Parathyroid adenoma (tissue), 2 donors: ENCODE measurements around the gene FAM200A.
A peak's percentile ranks its signal among the peaks of the same experiment; 100 is the strongest.
"Not testable (repeated sequence)": the region's sequence is repeated elsewhere in the genome, so short reads cannot be mapped to it uniquely, and the experiment has no call there.

ENCODE experiments used
- H2AFZ ChIP-seq: fragments of 300-600 bp; sonication (generic); one replicate; pipeline ENCODE4 v1.7.0; 2017; ENCODE audit warnings: antibody characterized with exemption, mild to moderate bottlenecking
- H3K27ac ChIP-seq: fragments of 300-600 bp; sonication (generic); one replicate; pipeline ENCODE4 v1.7.0; 2017
- H3K27me3 ChIP-seq: fragments of 300-600 bp; sonication (generic); one replicate; pipeline ENCODE4 v1.7.0; 2017; ENCODE audit warnings: low read length; ENCODE audit not compliant: control insufficient read depth, insufficient read depth
- H3K36me3 ChIP-seq: fragments of 300-600 bp; sonication (generic); one replicate; pipeline ENCODE4 v1.7.0; 2017; ENCODE audit warnings: low read length; ENCODE audit not compliant: control insufficient read depth, insufficient read depth
- H3K4me1 ChIP-seq: fragments of 300-600 bp; sonication (generic); one replicate; pipeline ENCODE4 v1.7.0; 2017; ENCODE audit warnings: control low read depth
- H3K4me2 ChIP-seq: fragments of 300-600 bp; sonication (generic); one replicate; pipeline ENCODE4 v1.7.0; 2017; ENCODE audit warnings: low read length
- H3K4me3 ChIP-seq: fragments of 300-600 bp; sonication (generic); one replicate; pipeline ENCODE4 v1.7.0; 2017; ENCODE audit warnings: low read depth, low read length
- H3K79me2 ChIP-seq: fragments of 300-600 bp; sonication (generic); one replicate; pipeline ENCODE4 v1.7.0; 2017; ENCODE audit warnings: control low read depth
- H3K9ac ChIP-seq: fragments of 300-600 bp; sonication (generic); one replicate; pipeline ENCODE4 v1.7.0; 2017; ENCODE audit warnings: mild to moderate bottlenecking
- H3K9me3 ChIP-seq: fragments of 300-600 bp; sonication (generic); one replicate; pipeline ENCODE4 v1.7.0; 2017; ENCODE audit warnings: low read length; ENCODE audit not compliant: control insufficient read depth
- TF ChIP-seq, protein P1 (sequence below): fragments of 300-600 bp; sonication (generic); IDR thresholded peaks from one replicate; pipeline ENCODE4 v1.7.0; 2017; ENCODE audit warnings: antibody characterized with exemption, mild to moderate bottlenecking
- donor health status: primary hyperparathyroidism.

FAM200A gene

DNA sequence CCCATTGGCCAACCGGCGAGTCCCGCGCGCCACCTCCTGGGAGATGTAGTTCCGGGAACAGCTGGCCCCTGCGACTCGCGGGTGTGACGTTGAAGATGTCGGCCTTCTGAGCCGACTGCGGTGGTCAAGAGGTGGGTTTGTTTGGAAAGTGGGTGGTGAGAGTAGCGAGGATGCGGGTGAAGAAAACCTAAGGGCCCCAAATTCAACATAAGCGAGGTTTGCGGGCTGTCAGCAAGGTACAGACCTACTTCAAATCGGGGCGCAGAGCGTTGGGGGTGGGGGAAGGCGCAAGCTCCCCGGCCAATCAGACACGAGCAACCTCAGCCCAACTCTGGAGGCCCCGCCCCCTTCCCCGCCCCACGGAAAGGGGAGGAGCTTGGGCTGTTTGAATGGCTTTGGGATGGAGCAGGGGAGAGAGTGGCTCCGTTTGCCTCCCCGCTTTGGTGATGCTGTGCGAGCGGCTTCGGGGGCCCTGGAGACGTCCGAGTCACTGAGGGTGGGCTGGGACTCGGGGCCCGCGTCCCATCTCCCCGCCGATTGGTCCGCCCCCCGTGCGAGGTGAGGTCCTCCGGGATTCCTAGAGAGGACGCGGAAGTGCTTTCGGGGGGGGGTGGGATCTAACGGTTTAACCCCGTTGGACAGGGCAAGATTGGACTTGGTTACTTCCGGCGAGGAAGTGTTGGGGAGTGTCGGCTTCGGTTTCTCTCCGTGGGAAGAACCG lies 47.2 kb downstream of the FAM200A start, which contains the start of gene ZKSCAN5:
TSS of gene ZKSCAN5 (plus strand) at position 60 of the 721 bp plus-strand sequence. CDS start 1,383 bp downstream, outside the sequence.
- Histone ChIP-seq H3K4me2 (peak within 1 kb of the TSS; percentile 86), H2AFZ (peak within 1 kb of the TSS; percentile 99), H3K9me3 (no peaks in the 10 kb centered on the region), H3K36me3 (no peaks in the 10 kb centered on the region), H3K27ac (peak within 1 kb of the TSS; percentile 92), H3K4me1 (peaks cover 3% of the 10 kb centered on the region), H3K9ac (peak within 1 kb of the TSS; percentile 58), H3K27me3 (no peaks in the 10 kb centered on the region), H3K4me3 (peak within 1 kb of the TSS; percentile 97), H3K79me2 (peaks cover 16% of the 10 kb centered on the region)
- TF ChIP-seq, protein P1, sequence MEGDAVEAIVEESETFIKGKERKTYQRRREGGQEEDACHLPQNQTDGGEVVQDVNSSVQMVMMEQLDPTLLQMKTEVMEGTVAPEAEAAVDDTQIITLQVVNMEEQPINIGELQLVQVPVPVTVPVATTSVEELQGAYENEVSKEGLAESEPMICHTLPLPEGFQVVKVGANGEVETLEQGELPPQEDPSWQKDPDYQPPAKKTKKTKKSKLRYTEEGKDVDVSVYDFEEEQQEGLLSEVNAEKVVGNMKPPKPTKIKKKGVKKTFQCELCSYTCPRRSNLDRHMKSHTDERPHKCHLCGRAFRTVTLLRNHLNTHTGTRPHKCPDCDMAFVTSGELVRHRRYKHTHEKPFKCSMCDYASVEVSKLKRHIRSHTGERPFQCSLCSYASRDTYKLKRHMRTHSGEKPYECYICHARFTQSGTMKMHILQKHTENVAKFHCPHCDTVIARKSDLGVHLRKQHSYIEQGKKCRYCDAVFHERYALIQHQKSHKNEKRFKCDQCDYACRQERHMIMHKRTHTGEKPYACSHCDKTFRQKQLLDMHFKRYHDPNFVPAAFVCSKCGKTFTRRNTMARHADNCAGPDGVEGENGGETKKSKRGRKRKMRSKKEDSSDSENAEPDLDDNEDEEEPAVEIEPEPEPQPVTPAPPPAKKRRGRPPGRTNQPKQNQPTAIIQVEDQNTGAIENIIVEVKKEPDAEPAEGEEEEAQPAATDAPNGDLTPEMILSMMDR: peak; percentile 23

DNA sequence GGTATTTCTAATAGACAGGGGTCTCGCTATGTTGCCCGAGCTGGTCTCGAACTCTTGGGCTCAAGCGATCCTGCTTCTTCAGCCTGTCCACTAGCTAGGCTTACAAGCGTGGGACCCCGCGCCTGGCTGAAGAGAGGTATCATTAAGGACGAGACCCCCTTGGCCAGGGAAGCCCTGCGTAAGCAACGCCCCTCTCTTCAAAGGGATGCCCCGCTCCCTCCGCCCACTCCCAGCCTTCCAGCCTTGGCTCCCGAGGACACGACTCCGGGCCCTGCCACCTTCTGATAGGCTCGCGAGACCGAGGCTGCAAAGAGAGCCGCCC lies 47.7 kb downstream of the FAM200A start:
- peaks cover 18% of the 10 kb centered on the region for H3K79me2 ChIP-seq
- TF ChIP-seq, protein P1: no peak
- peak overlapping the region; percentile 97 for H3K4me3 ChIP-seq
- H3K27ac ChIP-seq: peak overlapping the region; percentile 92
- no peaks in the 10 kb centered on the region for H3K36me3 ChIP-seq
- peak overlapping the region; percentile 58 for H3K9ac ChIP-seq
- H3K27me3 ChIP-seq: no peaks in the 10 kb centered on the region
- H3K4me2 ChIP-seq: peak overlapping the region; percentile 86
- no peaks in the 10 kb centered on the region for H3K9me3 ChIP-seq
- peaks cover 3% of the 10 kb centered on the region for H3K4me1 ChIP-seq
- H2AFZ ChIP-seq: peak overlapping the region; percentile 99

DNA sequence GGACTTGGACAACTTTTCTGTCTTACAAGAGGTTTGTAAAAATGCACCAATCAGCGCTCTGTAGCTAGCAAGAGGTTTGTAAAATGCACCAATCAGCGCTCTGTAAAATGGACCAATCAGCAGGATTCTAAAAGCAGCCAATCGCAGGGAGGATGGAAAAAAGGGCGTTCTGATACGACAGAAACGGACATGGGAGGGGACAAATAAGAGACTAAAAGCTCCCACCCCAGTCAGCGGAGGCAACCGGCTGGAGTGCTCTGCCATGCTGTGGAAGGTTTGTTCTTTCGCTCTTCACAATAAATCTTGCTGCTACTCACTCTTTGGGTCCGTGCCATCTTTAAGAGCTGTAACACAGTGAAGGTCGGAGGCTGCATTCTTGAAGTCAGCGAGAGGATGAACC lies 50.7 kb downstream of the FAM200A start:
- H3K79me2 ChIP-seq: peaks cover 38% of the 10 kb centered on the region
- H3K9ac ChIP-seq: not testable (repeated sequence)

DNA sequence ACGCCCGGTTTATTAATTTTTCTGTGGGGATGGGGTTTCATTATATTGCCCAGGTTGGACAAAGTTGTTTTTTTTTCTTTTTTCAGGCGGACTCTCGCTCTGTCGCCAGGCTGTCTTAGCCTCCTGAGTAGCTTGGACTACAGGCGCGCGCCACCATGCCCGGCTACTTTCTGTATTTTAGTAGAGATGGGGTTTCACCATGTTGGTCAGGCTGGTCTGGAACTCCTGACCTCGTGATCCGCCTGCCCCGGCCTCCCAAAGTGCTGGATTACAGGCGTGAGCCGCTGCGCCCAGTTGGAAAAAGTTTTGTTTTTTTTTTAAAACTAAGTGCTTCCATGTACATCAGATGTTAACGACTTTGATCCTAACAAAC lies 51.3 kb downstream of the FAM200A start:
- peak overlapping the region; percentile 95 for H3K4me2 ChIP-seq
- H3K4me3 ChIP-seq: peak overlapping the region; percentile 99
- TF ChIP-seq, protein P1: no peak
- H3K27ac ChIP-seq: peak overlapping the region; percentile 80
- no peak overlapping the region for H3K9ac ChIP-seq
- peak overlapping the region; percentile 69 for H2AFZ ChIP-seq
- no peaks in the 10 kb centered on the region for H3K27me3 ChIP-seq
- H3K79me2 ChIP-seq: peaks cover 39% of the 10 kb centered on the region
- peaks cover 13% of the 10 kb centered on the region for H3K4me1 ChIP-seq
- no peaks in the 10 kb centered on the region for H3K9me3 ChIP-seq
- no peaks in the 10 kb centered on the region for H3K36me3 ChIP-seq

More for the DNA sequence above, 50.7 kb downstream of the FAM200A start:
- not testable (repeated sequence) for H2AFZ ChIP-seq, H3K36me3 ChIP-seq, H3K9me3 ChIP-seq, H3K4me3 ChIP-seq, H3K27me3 ChIP-seq, H3K4me2 ChIP-seq, H3K27ac ChIP-seq
- H3K4me1 ChIP-seq: peaks cover 14% of the 10 kb centered on the region

DNA sequence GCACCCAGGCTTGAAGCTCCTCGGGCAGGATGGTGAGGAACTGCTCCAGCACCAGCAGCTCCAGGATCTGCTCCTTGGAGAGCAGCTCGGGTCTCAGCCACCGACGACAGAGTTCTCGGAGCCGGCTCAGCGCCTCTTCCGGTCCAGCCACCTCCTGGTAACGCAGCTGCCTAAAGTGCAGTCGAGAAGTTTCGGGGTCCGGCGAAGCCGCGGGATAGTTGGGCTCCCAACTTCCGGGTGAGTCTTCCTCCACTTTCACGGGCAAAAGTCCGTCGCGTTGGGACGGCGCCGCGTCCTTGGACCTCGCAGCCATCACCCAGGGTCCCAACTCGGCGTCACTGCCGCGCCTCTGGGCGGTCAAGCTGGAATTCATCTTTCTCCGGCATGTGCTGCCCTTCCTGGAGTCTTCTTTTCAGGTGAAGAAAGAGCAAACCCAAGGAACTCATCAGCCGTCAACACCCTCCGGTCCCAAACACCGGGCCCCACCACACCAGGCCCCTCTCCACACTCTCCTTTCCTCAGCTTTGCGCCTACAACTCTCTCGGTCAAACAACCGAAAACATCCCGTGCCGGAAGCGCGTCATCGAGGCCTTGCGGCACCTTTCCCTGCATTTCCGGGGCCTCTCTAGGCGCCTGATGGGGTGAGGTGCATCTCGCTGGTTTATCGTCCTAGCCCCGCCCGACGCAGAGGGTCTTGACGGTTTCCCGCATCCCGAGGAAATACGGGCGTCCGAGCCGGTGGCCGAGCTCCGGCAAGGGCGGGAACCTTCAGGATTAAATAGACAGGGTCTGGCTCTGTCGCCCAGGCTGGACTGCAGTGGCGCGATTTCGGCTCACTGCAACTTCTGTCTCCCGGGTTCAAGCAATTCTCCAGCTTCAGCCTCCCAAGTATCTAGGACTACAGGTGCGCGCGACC lies 51.9 kb downstream of the FAM200A start, which contains the start of gene ZNF394:
TSS of gene ZNF394 (minus strand) at position 561 of the 916 bp plus-strand sequence. CDS start at position 373, 188 bp downstream.
- H3K36me3 ChIP-seq: no peaks in the 10 kb centered on the region
- peaks cover 41% of the 10 kb centered on the region for H3K79me2 ChIP-seq
- peak within 1 kb of the TSS; percentile 69 for H2AFZ ChIP-seq
- peaks cover 11% of the 10 kb centered on the region for H3K4me1 ChIP-seq
- no peaks in the 10 kb centered on the region for H3K9me3 ChIP-seq
- peak within 1 kb of the TSS; percentile 99 for H3K4me3 ChIP-seq
- peak within 1 kb of the TSS; percentile 80 for H3K27ac ChIP-seq
- TF ChIP-seq, protein P1: no peak
- no peaks in the 10 kb centered on the region for H3K27me3 ChIP-seq
- H3K4me2 ChIP-seq: peak within 1 kb of the TSS; percentile 95
- H3K9ac ChIP-seq: peak within 1 kb of the TSS; percentile 44
